Endothelial cell of umbilical vein (primary cell): ENCODE data around the gene SYNE1. TPM values are rescaled to one million over a fixed set of nuclear protein-coding genes. Genes with fewer than 3 reads are reported as not detected.

Experiments used
- BruUV-seq: library from RNA; stranded (reverse); fragments of 400-500 nt; replicated peaks from 2 replicates; lab custom pipeline; 2021; lab: Mats Ljungman, UMichigan
- CTCF ChIA-PET: fragments of 300-600, 350-600 bp; sonication (Branson Sonifier 250); formaldehyde crosslinking; loops from one replicate; lab custom pipeline; 2021; ENCODE audit warnings: antibody characterized with exemption, inconsistent platforms; lab: Charles Lee
- POLR2A ChIA-PET: fragments of 300-600, 350-600 bp; sonication (Branson Sonifier 250); formaldehyde crosslinking; loops from one replicate; lab custom pipeline; 2021; ENCODE audit warnings: antibody characterized with exemption, inconsistent platforms; lab: Charles Lee
- DNase-seq: peaks from one replicate; pipeline ENCODE4 v3.0.0-alpha.2; 2011; ENCODE audit warnings: low read depth, low spot score
- FAIRE-seq: peaks from 2 replicates; lab custom pipeline; 2011; peaks lifted over from hg19 to GRCh38; lab: Jason Lieb, UNC
- H2AFZ ChIP-seq: 2 replicates; pipeline ENCODE4 v1.6.0; 2012; ENCODE audit warnings: low read depth, low read length, control low read depth, inconsistent platforms
- H3K27ac ChIP-seq: 2 replicates; pipeline ENCODE4 v1.5.1; 2011; ENCODE audit warnings: low read depth, mild to moderate bottlenecking, control low read depth, low read length, moderate library complexity; ENCODE audit not compliant: insufficient read depth
- H3K27me3 ChIP-seq, 2 experiments: 2 replicates each; pipeline versions ENCODE4 v1.6.0 to v1.6.1; 2011; ENCODE audit warnings: low read length in 2 of 2, mixed read lengths in 1 of 2; ENCODE audit not compliant: control insufficient read depth in 2 of 2, insufficient read depth in 2 of 2
- H3K36me3 ChIP-seq, 2 experiments: 2 replicates in 1 of 2; 3 replicates in 1 of 2; pipeline ENCODE4 v1.5.1; 2011; ENCODE audit warnings: low read length in 2 of 2, mild to moderate bottlenecking in 1 of 2, moderate library complexity in 1 of 2; ENCODE audit not compliant: control insufficient read depth in 2 of 2, insufficient read depth in 2 of 2; ENCODE audit errors: extremely low read depth in 1 of 2
- H3K4me1 ChIP-seq: 3 replicates; pipeline ENCODE4 v1.5.1; 2011; ENCODE audit warnings: mild to moderate bottlenecking, low read length; ENCODE audit not compliant: control insufficient read depth, insufficient read depth; ENCODE audit errors: extremely low read depth
- H3K4me2 ChIP-seq: 2 replicates; pipeline ENCODE4 v1.6.1; 2011; ENCODE audit warnings: low read length, control low read depth, mixed read lengths; ENCODE audit not compliant: insufficient read depth
- H3K4me3 ChIP-seq, 3 experiments: fragments of 200-600 bp in 1 of 3; sonication (generic), shearing (Covaris generic) in 1 of 3; replicated peaks in 1 of 3; 2 replicates each; pipeline ENCODE4 v1.5.1; 2011 to 2016; ENCODE audit warnings: control low read depth in 3 of 3, low read length in 3 of 3, mild to moderate bottlenecking in 2 of 3, inconsistent platforms in 1 of 3, low read depth in 1 of 3, moderate library complexity in 1 of 3; ENCODE audit not compliant: insufficient read depth in 1 of 3
- H3K79me2 ChIP-seq: 2 replicates; pipeline ENCODE4 v1.6.0; 2012; ENCODE audit warnings: low read length, inconsistent platforms; ENCODE audit not compliant: control insufficient read depth, insufficient read depth
- H3K9ac ChIP-seq: replicated peaks from 2 replicates; pipeline ENCODE3; 2011; ENCODE audit warnings: low read length, control low read depth; ENCODE audit not compliant: insufficient read depth; ENCODE audit errors: extremely low read depth
- H3K9me1 ChIP-seq: replicated peaks from 3 replicates; pipeline ENCODE4 v1.6.0; 2011; ENCODE audit warnings: mild to moderate bottlenecking, low read length; ENCODE audit not compliant: control insufficient read depth, insufficient read depth; ENCODE audit errors: extremely low read depth
- H3K9me3 ChIP-seq: replicated peaks from 2 replicates; pipeline ENCODE4 v1.5.1; 2012; ENCODE audit warnings: low read length, inconsistent platforms; ENCODE audit not compliant: control insufficient read depth, insufficient read depth
- H4K20me1 ChIP-seq: replicated peaks from 2 replicates; pipeline ENCODE3; 2011; ENCODE audit warnings: mild to moderate bottlenecking, low read length; ENCODE audit not compliant: control insufficient read depth, insufficient read depth; ENCODE audit errors: extremely low read depth
- EZH2 ChIP-seq: IDR thresholded peaks from 2 replicates; pipeline ENCODE4 v1.6.1; 2012; ENCODE audit warnings: borderline replicate concordance, low read depth, mild to moderate bottlenecking, moderate library complexity, low read length, inconsistent platforms; ENCODE audit not compliant: severe bottlenecking
- FOS ChIP-seq: IDR thresholded peaks from 2 replicates; pipeline ENCODE4 v1.6.1; 2011; ENCODE audit warnings: mild to moderate bottlenecking, low read length, moderate library complexity, borderline replicate concordance; ENCODE audit not compliant: insufficient read depth
- GATA2 ChIP-seq: IDR thresholded peaks from 2 replicates; pipeline ENCODE4 v1.7.0; 2011; ENCODE audit warnings: low read depth, mild to moderate bottlenecking, moderate library complexity, mixed read lengths, low read length; ENCODE audit not compliant: insufficient read length, insufficient read depth
- JUN ChIP-seq: IDR thresholded peaks from 2 replicates; pipeline ENCODE4 v1.6.1; 2011; ENCODE audit warnings: borderline replicate concordance, low read depth; ENCODE audit not compliant: insufficient read length, insufficient read depth
- MYC ChIP-seq: IDR thresholded peaks from one replicate; pipeline ENCODE4 v1.6.1; 2011; ENCODE audit warnings: mild to moderate bottlenecking, low read depth, low read length
- POLR2A ChIP-seq: IDR thresholded peaks from 2 replicates; pipeline ENCODE4 v1.6.1; 2012; ENCODE audit warnings: low read depth, mild to moderate bottlenecking, control low read depth, low read length
- POLR2AphosphoS5 ChIP-seq: IDR thresholded peaks from 2 replicates; pipeline ENCODE4 v1.6.1; 2012; ENCODE audit warnings: low read depth, mild to moderate bottlenecking, control low read depth, low read length, moderate library complexity; ENCODE audit not compliant: insufficient read depth
- dilution Hi-C: fragments of 300-500 bp; cut with MboI; formaldehyde crosslinking; loops from one replicate; pipeline ENCODE4 v1.15.0; 2019; ENCODE audit warnings: low sequenced_read_pairs; ENCODE audit not compliant: extremely low pct_ligation_motif_present
- intact Hi-C: fragments of 100-400 bp; cut with micrococcal nuclease; formaldehyde crosslinking; loops from one replicate; pipeline ENCODE4 v1.10.0; 2022
- polyA plus RNA-seq, 4 experiments: library from polyadenylated mRNA; depleted of rRNA in 3 of 4; stranded (reverse) in 3 of 4; unstranded in 1 of 4; fragments of >200 nt; gene quantifications; 2 replicates each; pipeline versions ENCODE4 v1.2.1 to v1.2.3, GENCODE V29; 2011 to 2012; ENCODE audit warnings: missing spikeins in 1 of 4
- total RNA-seq: library from RNA; stranded (reverse); gene quantifications from 2 replicates; pipeline ENCODE4 v1.2.3, GENCODE V29; 2021
- TF ChIP-seq, protein P1 (sequence below), 2 donors: IDR thresholded peaks; 1 replicate in 1 of 2; 2 replicates in 1 of 2; pipeline ENCODE4 v1.5.1; 2011; ENCODE audit warnings: low read length in 2 of 2, mild to moderate bottlenecking in 2 of 2, moderate library complexity in 2 of 2, control low read depth in 1 of 2, inconsistent platforms in 1 of 2, low read depth in 1 of 2; ENCODE audit not compliant: insufficient read depth in 1 of 2; ENCODE audit errors: extremely low read depth in 1 of 2
- TF ChIP-seq, protein P2 (sequence below): IDR thresholded peaks from 2 replicates; pipeline ENCODE4 v1.6.1; 2011; ENCODE audit not compliant: insufficient read depth, insufficient read length

SYNE1 gene
- total and polyA plus RNA-seq, 2 donors (not counting 3 experiments of a cell fraction or from before 2014, with no cell fraction given): 26.5 to 52.3 TPM

DNA sequence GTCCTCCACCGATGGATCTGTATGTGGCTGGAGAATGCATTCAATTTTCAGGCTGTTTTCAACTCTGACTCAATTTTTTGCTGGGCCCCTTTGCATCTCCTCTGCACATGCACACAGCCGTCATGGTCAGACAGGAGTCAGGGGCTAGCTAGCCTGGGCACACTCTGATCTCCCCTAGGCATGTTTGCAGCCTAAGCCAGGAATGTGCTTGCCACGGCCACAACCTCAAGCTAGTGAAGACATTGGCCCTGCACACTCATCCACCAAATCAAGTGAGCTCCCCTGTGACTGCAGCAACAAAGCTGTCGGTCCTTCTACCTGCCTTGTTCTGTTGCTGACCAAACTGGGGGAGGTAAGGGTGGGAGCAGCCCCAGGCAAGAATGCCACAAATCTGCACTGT, 529.2 kb downstream of the SYNE1 start:
- no peak for FAIRE-seq
- no TSS peak for BruUV-seq
- POLR2A ChIA-PET: interaction anchor here (0.8 kb wide), 1 partner anchor 17 kb away, joined by 3 read pairs; no protein-coding TSS in a partner anchor

More for the DNA sequence above, 529.2 kb downstream of the SYNE1 start:
- Histone ChIP-seq H3K27ac (no peak overlapping the region), H3K4me3 (no peak overlapping the region), H3K9me3 (no peaks in the 10 kb centered on the region), H3K4me2 (no peak overlapping the region), H4K20me1 (no peaks in the 10 kb centered on the region), H3K9ac (no peak overlapping the region), H3K9me1 (no peaks in the 10 kb centered on the region), H3K79me2 (no peaks in the 10 kb centered on the region), H3K27me3 (no peaks in the 10 kb centered on the region), H3K4me1 (peaks cover 3% of the 10 kb centered on the region), H2AFZ (no peak overlapping the region), H3K36me3 (no peaks in the 10 kb centered on the region)
- CTCF ChIA-PET: interaction anchor here (1.1 to 2.5 kb wide), 3 partner anchors 11 to 343 kb away, joined by 3 to 12 read pairs (median 8); no protein-coding TSS in a partner anchor
- DNase-seq: no peak
- no peak for TF ChIP-seq GATA2
- TF ChIP-seq FOS: no peak
- no peak for TF ChIP-seq EZH2
- TF ChIP-seq, protein P1, sequence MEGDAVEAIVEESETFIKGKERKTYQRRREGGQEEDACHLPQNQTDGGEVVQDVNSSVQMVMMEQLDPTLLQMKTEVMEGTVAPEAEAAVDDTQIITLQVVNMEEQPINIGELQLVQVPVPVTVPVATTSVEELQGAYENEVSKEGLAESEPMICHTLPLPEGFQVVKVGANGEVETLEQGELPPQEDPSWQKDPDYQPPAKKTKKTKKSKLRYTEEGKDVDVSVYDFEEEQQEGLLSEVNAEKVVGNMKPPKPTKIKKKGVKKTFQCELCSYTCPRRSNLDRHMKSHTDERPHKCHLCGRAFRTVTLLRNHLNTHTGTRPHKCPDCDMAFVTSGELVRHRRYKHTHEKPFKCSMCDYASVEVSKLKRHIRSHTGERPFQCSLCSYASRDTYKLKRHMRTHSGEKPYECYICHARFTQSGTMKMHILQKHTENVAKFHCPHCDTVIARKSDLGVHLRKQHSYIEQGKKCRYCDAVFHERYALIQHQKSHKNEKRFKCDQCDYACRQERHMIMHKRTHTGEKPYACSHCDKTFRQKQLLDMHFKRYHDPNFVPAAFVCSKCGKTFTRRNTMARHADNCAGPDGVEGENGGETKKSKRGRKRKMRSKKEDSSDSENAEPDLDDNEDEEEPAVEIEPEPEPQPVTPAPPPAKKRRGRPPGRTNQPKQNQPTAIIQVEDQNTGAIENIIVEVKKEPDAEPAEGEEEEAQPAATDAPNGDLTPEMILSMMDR (IDR thresholded peaks at IDR 0.05; ENCODE audit: extremely low read depth in 1 of 2, insufficient read depth in 1 of 2, low read depth in 1 of 2, low read length in 2 of 2): no peak
- no peak for TF ChIP-seq JUN
- TF ChIP-seq, protein P2, sequence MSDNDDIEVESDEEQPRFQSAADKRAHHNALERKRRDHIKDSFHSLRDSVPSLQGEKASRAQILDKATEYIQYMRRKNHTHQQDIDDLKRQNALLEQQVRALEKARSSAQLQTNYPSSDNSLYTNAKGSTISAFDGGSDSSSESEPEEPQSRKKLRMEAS: no peak
- TF ChIP-seq MYC: no peak
- TF ChIP-seq POLR2AphosphoS5: no peak
- TF ChIP-seq POLR2A: no peak
- dilution Hi-C loops (no loop called here), intact Hi-C loops (no loop called here)
